Occipital lobe (tissue), 2 donors: ENCODE results near the gene GNG7. TPM values are rescaled to one million over a fixed set of nuclear protein-coding genes. Genes with fewer than 3 reads are reported as not detected.

Experiments
- DNase-seq: peaks from one replicate; lab custom pipeline; 2025; lab: John Stamatoyannopoulos, UW
- total RNA-seq: library from RNA; depleted of rRNA; stranded (reverse); fragments of >200 nt; gene quantifications from one replicate; pipeline ENCODE4 v1.2.3, GENCODE V29; 2014

Gene GNG7
- total RNA-seq: 4.2 TPM

- peak; percentile 93 for DNase-seq
Measured at GRCh38 chr19:2702170-2703076, at the start of gene GNG7. GNG7 (minus strand) TSS chr19:2702694; CDS start chr19:2520688, 182,006 bp downstream.

DNA sequence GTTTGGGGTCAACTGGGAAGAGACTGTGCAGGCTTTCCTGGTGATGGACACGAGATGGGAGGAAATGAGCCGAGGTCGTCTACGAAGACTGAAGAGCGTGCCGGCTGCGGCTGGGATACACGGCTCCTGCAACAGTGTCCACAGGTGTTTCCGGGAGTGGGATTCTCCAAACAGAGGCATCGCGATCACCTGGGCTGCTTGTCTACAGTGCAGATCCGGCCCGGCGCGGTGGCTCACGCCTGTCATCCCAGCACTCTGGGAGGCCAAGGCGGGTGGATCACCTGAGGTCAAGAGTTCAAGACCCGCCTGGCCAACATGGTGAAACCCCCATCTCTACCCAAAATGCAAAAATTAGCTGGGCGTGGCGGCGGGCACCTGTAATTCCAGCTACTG is 48.9 kb upstream of the GNG7 start:
- DNase-seq: no peak

DNA sequence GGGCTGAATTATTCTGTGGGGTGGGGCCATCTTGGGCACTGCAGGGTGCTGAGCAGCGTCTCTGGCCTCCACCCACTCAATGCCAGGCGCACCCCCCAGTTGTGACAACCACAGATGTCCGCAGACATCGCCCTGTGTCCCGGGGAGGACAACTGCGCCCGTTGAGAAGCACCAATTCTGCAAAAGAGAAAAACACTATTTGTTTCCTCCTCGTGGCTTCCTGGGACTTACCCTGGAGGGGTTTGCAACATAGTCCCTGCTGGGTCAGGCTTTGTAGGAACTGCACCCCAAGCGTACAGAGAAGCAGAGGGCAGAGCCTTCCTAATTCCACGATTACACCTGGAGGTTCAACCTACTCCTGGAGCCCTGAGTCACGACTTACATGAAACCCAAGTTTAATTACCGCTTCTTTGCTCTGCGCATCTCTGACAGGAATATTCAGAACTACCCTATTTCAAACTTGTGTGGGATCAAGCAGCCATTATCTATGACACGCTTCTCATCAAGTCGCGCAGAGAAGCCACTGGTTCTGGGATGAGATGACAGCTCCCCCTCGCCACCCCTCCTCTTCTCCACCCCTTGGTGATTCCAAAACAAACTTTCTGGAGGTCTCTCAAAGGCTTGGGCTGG is 48.4 kb upstream of the GNG7 start:
- no peak for DNase-seq

DNA sequence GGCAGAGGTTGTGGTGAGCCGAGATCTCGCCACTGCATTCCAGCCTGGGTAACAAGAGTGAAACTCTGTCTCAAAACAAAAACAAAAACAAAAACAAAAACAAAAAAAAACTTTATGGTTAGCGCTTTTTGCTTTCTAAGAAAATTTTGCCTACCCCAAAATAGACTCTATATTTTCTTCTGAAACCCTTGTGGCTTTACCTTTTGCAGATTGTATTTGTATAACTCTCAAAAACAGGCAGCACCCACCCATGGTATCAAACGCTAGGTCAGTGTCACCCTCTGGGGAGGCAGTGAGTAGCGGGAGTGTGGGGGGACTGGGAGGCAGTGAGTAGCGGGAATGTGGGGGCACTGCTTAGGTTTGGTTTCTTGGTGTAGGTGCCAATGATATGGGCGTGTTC is 44.9 kb upstream of the GNG7 start:
- DNase-seq: no peak

DNA sequence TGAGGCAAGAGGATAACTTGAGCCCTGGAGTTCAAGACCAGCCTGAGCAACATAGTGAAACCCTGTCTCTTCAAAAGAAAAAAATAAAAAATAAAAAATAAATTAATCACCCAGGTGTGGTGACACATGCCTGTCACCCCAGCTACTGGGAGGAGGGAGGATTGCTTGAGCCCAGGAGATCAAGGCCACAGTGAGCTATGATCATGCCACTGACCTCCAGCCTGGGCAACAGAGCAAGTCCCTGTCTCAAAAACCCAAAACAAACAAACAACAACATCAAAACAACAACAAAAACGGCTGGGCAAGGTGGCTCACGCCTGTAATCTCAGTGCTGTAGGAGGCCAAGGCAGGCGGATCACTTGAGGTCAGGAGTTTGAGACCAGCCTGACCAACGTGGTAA is 41.6 kb upstream of the GNG7 start:
- no peak for DNase-seq

DNA sequence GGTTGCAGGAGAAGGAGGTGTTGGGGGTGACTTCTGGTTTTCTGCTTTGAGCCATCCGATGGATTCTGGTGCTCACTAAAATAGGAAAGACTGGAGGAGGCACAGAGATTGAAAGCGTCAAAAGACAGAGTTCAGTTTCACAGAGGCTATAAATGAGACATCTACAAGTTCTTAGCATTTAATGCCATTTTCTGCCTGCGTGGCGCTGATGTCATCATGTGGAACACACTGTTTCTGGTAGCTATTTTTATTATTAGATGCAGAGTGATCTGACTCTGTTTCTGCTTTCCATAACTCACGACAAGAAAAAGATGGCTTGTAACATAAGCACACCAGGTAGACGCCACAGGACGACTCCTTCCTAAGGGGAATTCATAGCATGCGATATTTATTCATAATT is 40.6 kb upstream of the GNG7 start:
- no peak for DNase-seq

DNA sequence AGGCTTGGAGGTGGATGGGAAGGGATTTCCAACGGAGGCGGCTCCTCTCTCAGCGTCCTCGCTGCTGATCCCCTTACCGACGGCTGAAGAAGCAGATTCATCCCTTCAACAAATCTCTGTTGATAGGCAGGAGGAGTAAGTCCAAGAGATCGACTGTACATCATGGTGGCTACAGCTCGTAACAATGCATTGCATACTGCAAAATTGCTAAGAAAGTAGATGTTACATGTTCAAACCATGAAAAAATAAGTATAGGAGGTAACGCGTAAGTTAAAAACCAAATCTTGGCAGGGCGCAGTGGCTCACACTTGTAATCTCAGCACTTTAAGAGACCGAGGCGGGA is 37.8 kb upstream of the GNG7 start:
- no peak for DNase-seq

GRCh38 chr19:2739602-2740313 is 37.3 kb upstream of the GNG7 start, which contains the start of gene SLC39A3:
SLC39A3 (minus strand) TSS chr19:2740017; CDS start chr19:2737257, 2,760 bp downstream.
- peak; percentile 96 for DNase-seq

DNA sequence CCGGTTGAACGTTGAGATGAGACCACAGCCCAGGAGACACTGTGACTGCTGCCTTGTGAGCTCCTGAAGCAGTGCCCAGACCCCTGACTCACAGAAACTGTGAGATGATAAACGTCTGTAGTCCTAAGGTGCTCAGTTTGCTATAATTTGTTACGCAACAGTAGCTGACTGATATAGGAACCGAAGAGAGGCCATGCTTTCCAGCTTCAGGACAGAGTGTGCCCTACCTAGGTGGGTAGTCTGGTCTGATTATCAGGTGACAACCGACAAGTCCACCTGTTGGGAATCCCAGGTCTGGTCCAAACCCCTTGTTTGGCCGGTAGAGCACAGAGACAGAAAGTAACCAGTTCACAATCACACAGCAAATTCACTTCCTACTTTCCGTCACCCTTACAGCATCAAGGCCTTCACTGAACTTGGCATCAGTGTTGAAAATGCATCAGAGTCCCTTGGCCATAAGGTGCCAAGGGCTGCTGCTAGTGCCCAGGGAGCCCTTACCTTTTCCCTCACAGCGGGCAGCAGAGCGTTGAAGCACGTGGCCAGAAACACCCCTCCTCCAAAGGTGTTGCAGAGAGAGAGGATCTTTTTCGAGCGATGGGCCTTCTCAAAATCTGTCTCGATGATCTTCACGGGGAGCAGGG is 34.2 kb upstream of the GNG7 start:
- no peak for DNase-seq

- no peak for DNase-seq
Measured at GRCh38 chr19:2735374-2735773, 32.9 kb upstream of the GNG7 start.

GRCh38 chr19:2734589-2735288 is 32.2 kb upstream of the GNG7 start:
- no peak for DNase-seq

DNA sequence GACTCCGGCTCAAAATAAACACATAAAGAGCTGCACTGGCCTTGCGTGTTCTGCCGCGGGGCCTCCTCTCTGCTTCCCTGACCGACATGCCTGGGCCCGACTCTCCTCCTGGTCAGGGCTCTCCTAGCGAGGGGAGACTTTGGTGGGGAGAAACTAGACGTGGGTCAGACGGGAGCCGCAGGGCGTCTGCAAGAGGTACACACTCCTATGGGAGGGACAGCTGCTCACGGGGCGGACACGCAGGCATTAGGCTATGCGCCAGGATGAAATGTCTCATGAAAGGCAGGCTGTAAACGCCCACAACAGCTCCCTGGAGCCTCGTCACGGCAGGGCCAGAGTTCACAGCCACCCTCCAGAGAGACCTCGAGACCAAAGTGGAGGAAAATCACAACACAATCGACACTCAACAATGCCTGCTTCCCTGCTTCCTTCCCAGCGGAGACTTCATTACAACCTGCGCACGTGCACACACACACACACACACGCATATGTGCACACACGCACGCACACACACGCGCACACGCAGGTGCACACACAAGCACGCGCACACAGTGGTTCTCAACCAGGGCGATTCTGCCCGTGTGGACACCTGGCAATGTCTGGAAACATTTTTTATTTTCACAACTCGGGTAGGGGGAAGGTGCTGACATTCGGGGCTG is 31.6 kb upstream of the GNG7 start:
- no peak for DNase-seq

- DNase-seq: no peak
Measured at GRCh38 chr19:2732883-2733282, 30.4 kb upstream of the GNG7 start.

GRCh38 chr19:2732157-2732725 is 29.7 kb upstream of the GNG7 start:
- DNase-seq: no peak

GRCh38 chr19:2731181-2731995 is 28.9 kb upstream of the GNG7 start:
- DNase-seq: no peak

GRCh38 chr19:2729943-2730818 is 27.7 kb upstream of the GNG7 start:
- DNase-seq: no peak

GRCh38 chr19:2728783-2729387 is 26.4 kb upstream of the GNG7 start:
- DNase-seq: no peak

DNA sequence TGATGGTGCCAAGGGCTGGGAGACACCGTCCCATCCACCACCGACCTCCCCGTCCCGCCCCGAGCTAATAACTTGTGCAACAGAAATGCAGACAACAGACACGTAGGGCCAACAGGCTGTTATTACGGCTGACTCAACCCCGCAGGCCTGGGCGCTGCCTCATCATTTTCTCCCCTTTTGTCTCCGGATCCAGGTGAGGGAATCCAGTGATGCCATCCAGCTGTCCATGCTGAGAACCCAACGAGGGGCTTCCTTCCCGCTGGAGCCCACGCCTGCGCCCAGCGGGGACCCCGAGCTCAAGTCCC is 25.1 kb upstream of the GNG7 start:
- DNase-seq: no peak
